AG08395 (cell line): ENCODE measurements around the gene ZNF574.
A peak's percentile ranks its signal among the peaks of the same experiment; 100 is the strongest.
"Not testable (repeated sequence)": the region's sequence is repeated elsewhere in the genome, so short reads cannot be mapped to it uniquely, and the experiment has no call there.

ENCODE experiments used
- DNase-seq: peaks from one replicate; pipeline ENCODE4 v3.0.0; 2012; ENCODE audit warnings: mixed read lengths, low spot score

Gene ZNF574

DNA sequence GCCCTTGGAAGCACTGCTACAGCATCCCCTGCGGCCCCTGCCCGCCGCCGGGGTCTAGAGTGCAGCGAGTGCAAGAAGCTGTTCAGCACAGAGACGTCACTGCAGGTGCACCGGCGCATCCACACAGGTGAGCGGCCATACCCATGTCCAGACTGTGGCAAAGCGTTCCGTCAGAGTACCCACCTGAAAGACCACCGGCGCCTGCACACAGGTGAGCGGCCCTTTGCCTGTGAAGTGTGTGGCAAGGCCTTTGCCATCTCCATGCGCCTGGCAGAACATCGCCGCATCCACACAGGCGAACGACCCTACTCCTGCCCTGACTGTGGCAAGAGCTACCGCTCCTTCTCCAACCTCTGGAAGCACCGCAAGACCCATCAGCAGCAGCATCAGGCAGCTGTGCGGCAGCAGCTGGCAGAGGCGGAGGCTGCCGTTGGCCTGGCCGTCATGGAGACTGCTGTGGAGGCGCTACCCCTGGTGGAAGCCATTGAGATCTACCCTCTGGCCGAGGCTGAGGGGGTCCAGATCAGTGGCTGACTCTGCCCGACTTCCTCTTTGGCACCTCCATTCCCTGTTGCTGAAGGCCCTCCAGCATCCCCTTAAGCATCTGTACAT, 4.9 kb downstream of the ZNF574 start:
- DNase-seq, result no peak

DNA sequence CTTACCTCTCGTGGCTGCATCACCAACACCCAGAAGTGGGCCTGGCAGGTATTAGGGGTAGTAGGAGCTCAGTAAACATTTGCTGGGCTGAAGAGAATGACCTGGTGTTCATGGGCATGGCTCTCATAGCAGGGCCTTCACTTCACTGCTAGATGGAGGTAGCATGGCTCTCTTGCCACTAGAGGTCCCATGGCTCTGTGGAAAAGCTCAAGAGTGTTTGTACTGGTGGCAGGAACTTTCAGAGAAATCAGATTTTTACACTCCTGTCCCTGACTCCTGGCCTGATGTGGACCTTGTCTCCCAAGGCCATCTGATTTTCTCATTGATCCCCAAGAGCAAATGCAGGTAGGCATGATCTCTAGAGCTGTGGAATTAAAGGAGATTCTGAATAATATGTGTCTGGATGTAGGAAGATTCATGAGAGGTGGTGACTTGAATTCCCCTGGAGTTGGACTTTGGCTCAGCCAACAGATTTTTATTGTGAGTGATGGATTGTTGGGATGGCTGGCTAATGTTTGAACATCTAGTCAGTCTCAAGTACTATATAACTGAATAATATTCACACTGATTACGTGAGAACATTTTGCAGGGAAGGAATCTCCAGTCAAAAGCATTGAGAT, 5.7 kb downstream of the ZNF574 start:
- peak; percentile 76 for DNase-seq

DNA sequence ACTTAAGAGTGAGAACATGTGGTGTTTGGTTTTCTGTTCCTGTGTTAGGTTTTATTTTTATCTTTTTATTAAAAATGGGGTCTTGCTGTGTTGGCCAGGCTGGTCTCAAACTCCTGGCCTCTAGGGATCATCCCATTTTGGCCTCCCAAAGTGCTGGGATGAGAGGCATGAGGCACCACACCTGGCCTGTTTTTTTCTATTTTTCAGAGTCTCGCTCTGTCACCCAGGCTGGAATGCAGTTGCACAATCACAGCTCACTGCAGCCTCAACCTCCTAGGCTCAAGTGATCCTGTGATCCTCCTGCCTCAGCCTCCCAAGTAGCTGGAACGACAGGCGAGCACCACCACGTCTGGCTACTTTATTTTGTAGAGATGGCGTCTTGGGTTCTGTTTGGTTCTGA, 7.6 kb downstream of the ZNF574 start:
- no peak for DNase-seq

DNA sequence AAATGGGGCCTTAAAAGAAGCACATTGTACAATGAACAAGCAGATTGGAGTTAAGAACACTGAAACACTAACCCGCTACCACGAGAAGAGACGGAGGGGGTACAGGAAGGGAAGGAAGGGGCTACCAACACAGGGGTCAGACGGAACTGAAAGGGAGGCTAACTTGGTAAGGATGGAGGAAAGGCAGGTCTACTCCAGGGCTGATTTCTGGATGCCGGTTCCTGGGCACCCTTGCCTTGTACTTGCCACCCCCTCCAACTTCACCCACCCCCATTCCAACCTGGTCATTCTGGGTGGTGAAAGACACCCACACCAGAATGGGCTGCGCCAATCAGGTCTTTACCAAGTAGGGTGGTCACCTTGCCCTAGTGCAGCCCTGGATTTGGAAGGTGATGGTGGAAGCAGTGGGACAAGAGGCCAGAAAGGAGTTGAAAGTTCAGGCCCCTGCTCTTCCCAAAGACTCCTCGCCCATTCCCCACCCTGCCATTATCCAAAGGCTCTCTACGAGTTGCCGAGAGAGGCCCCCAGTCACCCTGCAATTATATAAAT, 10.3 kb downstream of the ZNF574 start:
- DNase-seq, result no peak

DNA sequence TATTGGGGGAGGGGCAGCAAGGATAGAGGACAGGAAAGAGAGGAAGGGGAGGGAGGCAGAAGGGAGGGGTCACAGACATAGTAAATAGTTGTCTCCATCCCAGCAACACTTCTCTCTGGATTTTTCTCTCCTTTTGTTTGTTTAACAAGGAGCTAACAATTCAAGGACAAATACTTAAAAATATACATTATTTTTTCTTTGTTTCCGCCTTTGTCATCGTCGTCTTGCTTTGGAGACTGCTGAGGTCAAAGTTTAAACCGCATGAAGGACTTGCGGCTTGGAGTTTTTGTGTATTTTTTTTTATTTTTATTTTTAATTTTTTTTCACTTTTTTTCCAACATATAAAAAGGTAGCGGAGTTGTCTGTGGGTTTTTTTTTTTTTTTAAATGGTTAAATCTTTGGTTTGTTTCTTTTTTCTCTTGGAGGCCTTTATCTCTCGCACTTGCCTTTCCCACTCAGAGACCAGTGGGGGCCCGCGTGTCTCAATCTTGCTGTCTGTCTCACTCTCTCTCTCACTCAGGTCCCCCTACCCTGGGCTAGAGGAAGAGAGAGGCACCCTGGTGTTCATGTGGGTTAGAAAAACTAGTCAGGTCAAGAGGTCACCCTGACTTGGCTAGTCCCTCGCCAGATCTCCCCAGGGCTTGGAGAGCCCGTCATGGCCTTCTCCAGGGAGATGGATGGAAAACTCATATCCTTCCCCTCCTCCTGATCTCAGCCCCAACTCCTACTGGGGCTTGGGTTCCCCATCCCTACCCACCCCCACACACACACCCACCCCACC, 11.0 kb downstream of the ZNF574 start:
- DNase-seq, result no peak

DNA sequence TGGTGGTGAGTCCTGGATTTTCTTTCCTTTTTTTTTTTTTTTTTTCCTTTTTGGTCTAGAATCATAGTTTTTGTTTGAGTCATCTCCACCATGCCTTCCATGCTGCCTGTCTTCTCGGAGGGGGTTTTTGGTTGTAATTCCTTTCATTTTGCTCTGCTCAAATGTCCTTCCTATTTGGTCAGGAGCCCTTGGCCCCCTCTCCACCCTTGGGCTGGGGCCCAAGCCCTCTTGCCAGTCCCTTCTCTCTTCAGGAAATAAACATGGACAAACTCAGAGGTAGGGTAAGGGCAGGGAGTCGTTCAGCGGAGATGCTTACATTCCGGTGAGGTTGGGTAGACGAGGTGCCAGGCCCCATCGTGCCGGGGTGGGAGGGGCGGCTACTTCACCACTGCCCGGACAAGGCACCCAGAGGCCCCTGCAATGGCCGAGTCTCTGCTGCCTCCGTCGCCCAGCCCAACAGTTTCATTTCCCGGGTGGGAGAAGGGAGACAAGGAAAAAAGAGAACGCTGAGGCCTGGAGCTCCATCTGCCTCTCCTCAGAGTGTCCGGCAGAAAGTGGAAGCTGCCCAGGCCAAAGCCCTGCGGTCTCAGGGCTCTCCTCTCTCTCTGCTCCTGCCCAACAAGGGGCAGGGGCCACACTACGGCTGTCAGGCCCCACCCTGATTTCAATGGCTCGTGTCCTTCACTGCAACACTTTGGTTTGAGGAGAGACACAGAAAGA, 12.7 kb downstream of the ZNF574 start:
- peak; percentile 84 for DNase-seq

DNA sequence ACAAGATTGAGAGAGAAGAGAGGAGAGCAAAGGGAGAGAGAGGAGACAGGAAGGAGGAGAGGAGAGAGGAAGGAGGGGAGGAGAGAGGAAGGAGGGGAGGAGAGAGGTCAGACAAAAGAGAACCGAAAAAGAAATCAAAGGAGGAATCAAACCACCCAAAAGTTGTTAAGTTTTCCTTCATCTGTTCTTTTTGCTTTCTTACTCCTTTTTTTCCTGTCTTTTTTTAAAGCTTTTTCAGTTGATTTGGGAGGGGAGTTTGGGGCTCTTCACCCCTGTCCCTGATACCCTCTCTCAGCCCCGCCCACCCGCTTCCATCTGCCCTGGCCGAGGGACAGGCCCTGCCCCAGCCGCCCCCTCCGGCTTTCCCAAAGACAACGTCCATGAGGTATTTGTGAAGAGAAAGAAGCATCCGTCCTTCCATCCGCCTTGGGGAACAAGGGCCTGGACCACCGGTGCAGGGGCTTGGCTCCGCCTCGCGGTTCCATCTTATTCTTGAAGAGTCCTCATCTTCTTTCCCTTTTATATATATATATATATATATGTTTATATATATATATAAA, 13.3 kb downstream of the ZNF574 start:
- DNase-seq, result no peak

DNA sequence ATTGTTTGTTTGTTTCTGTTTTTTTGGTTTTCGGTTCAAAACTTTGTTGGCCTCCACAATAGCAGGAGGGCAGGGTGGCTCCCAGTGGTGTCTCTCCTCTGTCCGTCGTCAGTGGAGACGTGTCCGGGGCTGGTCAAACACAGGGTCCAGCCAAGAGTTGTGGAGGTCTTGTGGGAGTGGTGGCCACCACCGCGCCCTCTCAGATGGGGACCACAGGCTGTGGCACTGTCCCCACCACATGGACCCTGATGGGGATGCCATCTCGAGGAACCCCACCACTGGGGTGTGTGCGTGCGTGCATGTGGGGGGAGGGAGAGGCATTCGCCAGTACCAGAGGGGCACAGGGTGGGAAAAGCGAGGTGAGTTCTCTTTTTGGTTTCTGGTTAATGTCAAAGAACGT, 13.8 kb downstream of the ZNF574 start:
- no peak for DNase-seq

DNA sequence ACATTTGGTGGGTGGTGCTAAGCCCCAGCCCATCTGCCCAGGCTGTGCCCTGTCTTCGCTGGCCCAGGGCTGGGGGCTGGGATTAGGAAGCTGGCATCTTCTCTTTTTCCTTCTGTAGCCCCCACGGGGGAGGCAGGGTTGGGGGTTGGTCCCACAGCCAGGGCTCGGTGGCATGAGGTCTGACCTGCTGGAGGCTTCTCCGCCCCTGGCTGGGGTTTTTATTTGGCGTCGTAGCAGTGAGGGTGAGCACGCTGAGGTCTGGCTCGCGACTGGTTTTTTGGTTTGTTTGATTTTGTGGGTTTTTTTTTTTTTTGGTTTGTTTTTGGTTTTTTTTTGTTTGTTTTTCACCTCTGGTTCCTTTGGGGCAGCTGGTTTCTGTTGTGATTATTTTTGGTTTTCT, 14.7 kb downstream of the ZNF574 start:
- no peak for DNase-seq

DNA sequence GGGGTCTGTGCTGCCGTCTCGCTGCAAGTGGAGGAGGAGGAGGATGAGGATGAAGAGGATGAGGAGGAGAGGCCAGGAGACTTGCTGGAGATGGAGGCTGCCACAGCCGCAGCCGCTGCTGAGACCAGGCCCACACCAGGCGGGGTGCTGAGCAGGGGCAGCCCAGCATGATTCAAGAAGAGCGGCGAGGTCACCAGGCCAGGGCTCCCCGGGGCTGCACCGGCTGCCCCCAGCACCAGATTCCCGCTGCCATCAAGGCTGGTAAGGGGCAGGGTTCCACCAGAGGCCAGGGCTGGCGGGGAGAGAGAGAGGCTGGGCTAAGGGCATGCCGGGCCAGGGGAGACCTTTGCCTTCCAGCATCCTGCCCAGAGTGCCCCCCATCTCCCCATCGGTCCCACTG, 15.3 kb downstream of the ZNF574 start:
- DNase-seq, result no peak

DNA sequence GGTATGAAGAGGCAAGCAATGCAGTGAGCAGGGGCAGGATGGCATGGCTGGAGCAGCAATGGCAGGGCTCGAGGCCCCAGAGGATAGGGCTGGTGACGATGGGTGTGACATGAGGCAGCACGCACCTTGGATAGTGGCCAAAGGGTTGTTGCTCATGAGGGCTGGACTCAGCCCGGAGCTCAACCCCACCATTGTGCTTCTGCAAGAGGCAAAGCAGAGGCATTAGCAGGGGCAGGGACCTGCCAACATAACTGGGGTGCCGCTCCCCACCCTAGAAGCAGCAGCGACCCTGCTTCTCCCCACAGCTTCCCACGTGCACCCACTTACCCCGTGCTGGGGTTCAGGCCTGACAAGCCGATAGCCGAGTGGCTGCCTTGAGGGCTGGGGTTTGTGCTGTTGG, 15.8 kb downstream of the ZNF574 start:
- DNase-seq, result peak; percentile 64

DNA sequence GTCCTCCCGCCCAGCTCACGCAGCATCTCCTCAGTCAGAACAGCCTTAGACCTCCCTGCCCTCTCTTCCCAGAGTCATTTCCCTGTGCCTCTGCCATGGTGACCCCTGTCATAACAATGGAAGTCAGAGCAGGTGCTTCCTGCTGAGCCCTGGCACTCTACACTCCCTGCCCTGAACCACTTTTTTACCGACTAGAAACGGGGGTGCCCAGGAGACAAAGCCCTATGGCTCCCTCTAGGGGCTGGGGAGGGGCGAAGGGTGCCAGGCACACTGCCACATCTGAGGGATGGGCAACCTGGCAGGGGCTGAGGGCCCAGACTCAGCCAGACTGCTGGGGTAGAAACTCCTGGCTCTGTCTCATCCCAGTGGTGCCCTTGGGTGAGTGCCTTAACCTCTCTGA, 16.4 kb downstream of the ZNF574 start:
- DNase-seq, result no peak

DNA sequence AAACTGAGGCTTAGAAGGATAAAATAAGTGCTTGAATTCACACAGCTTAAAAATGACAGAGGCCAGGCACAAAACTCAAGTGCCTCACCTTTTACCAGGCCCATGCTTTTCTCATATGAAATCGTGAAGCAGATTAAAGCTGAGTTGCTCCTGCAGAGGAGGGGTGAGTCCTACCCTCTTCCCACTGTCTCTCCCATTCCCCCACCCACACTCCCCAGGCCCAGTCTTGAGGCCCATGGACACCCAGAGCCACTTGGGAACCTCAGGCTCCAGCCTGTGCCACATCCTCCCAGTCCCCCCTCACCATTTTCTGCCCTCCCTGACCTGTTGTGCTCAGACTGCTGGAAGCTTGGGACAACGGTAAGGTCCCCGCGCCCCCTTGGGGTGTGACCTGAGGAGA, 17.5 kb downstream of the ZNF574 start:
- DNase-seq, result no peak

DNA sequence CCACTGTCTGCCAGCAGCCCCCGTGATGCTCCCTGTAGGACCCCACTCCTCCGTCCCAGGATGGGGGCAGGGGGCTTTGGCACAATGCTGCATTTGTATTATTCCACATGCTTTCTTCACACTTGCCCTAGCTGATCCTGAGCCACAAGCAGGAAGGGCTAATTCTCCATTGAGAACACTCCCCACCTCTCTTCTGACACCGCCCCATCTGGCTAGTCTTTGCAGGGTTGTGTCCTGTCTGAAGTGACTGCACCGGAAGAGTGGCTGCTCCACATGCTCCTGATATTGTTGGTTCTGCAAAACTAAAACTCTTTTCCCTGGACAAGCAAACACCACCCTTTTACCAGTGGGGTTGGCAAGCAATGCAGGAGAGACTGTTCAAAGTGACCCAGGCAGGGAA, 18.0 kb downstream of the ZNF574 start:
- DNase-seq, result no peak

DNA sequence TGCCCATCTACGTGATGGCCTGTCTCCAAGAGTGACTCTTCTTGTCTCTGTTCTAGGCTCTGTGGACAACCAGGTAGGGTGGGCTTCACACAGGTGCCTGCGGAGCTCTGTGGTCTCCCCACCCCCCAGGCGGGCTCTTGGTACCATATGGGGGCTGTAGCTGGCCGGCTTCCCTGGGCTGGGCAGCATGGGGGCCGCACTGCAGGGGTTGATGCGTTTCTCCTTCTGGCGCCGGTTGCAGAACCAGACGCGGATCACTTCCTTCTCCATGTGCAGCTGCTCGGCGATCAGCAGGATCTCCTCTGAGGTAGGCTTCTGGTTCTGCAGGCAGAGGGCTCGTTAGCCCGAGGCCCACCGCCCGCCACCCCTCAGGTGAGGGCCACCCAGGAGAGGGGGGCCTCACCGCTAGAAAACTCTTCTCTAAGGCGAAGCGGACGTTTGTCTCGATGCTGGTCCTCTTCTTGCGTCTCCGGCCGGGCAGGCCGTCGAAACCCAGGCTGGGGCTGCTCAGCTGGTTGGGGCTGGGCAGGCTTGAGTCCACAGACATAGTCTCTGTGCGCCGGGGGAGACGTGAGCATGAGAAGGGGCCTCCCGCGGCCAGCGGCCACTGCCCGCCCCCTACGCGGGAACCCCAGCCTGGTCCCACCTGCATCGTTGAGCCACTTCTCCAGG, 19.3 kb downstream of the ZNF574 start:
- DNase-seq, result no peak

DNA sequence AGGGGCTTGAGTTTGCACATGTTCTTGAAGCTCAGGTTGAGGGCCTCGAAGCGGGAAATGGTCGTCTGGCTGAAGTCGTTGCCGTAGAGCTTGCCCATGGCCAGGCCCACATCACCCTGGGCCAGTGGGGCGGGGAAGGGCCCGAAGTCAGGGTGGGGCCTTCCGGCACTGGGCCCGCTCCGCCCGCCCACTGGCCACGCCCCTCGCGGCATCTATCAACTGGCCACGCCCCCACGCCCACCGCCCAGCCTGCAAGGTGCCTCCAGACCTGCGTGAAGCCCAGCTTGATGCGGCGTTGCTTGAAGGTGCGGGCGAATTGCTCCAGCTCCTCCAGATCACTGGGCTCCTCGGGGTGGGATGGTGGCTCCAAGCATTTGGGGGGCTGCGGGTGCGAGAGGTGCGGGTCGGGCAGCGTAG, 19.9 kb downstream of the ZNF574 start:
- DNase-seq, result no peak

DNA sequence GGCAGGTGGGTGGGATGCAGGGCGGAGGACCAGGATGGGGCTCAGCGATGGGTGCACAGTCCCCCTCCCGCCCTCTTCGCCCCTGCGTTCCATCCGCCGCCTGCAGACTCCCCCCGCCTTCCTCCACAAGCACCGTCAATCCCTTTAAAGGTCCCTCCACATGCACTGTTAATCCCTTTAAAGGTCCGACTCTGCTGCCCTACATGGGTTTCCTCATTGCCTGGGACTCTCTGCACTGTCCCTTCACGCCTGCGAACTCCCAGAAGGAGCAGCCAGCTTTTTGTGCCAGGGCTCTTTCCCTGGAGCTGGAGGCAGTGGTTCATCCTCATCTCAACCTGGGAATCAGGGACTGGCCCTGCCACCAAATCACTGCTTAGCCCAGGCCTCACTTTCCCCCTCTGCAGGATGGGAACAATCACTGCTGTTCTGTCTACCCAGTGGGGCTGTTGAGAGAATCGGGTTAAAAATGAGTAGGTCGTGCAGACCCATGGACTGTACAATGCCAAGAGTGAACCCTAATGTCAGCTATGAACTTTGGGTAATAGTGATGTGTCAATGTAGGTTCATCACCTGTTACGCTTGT, 20.4 kb downstream of the ZNF574 start:
- DNase-seq, result no peak

DNA sequence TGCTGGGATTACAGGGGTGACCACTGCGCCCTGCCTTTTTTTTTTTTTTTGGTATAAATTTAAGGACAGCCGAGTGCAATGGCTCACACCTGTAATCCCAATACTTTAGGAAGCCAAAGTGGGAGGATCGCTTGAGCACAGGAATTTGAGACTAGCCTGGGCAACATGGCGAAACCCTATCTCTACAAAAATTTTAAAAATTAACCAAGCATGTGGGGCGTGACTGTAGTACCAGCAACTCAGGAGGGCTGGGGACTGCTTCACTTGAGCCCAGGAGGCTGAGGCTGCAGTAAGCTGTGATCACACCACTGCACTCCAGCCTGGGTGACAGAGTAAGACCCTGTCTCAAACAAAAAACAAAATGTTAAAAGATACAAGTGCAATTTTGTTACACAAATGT, 21.5 kb downstream of the ZNF574 start:
- DNase-seq, result no peak

DNA sequence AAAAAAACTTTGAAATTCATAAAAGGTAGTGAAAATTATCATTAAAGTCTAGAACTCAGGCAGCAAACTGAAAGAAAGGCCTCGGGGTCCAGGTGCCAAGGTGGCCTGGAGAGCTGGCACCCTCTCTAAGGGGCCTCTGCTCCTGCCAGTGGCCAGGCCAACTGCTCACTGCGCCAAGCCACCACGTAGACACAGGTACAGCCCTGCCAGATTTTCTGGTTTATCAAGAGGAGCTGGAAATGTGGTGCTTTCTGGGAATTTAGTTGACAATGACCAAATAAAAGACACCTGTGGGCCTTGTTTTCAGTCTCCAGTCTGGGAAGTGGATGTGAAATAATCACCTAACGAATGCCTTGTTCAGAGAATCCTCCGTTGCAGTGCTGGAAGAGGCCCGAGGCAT, 22.8 kb downstream of the ZNF574 start:
- no peak for DNase-seq

DNA sequence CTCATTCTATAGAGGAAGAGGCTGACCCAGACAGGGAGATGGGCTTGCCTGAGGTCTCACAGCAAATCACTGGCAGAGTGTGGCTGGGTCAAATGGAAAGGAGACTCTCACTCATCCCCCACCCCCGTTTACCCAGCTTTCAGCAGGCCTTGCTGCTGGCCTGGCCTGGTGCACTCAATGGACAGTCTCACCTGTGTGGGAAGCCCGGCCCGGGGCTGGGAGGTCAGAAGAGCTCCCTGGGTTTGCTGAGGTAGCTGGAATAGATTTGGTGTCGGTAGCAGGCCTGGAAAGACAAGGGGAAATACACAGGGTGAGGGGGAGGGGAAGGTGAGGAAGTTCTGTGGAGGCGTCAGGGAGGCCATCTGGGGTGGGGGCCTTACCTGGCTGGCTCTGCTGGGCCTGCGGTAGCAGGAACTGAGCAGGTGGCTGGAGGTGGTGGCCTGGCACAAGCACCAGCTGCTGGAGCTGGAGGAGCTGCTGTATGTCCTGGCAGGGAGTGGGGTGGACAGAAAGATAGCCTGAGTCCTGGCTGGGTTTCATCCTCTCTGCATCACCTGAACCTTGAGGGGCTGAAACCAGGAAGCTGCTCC, 23.5 kb downstream of the ZNF574 start:
- DNase-seq, result no peak

DNA sequence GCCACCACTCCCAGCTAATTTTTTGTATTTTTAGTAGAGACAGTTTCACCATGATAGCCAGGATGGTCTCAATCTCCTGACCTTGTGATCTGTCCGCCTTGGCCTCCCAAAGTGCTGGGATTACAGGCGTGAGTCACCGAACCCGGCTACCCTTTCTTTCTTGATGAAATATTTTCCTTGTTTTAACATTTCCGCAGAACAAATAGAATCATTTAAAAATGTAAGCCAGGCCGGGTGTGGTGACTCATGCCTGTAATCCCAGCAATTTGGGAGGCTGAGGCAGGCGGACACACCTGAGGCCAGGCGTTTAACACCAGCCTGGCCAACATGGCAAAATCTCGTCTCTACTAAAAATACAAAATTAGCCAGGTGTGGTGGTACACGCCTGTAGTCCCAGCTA, 24.3 kb downstream of the ZNF574 start:
- not testable (repeated sequence) for DNase-seq
